IPS-18c (cell line): ENCODE data around the gene GSAP.

ENCODE experiments used
- H3K4me3 ChIP-seq: 2 replicates; pipeline ENCODE4 v1.7.0; 2013; ENCODE audit warnings: low read depth, mild to moderate bottlenecking, low read length, moderate library complexity; ENCODE audit not compliant: insufficient read depth
- H3K9me3 ChIP-seq: one replicate; pipeline ENCODE4 v1.6.1; 2013; ENCODE audit warnings: mild to moderate bottlenecking, low read length, moderate library complexity; ENCODE audit not compliant: control insufficient read depth, insufficient read depth

The GSAP gene

DNA sequence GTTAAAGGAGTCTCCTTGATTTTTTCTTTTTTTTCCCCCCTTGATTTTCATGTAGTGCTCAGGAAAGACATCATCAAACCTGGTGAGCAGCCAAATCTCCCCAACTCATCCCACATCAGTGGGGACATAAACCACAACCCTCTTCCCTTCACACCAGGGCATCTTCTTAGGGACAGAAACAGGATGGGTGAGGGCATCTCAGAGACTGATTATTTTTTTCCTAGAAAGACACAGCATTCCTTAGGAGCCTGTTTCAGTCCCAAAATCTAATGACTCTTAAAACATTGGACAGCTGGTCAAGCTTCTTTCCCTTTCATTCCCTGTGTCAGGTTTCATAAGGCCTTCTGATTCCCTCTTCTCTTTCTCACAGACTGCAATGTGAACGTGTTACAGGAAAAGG lies 31.5 kb upstream of the GSAP start:
- H3K9me3 ChIP-seq = no peaks in the 10 kb centered on the region

DNA sequence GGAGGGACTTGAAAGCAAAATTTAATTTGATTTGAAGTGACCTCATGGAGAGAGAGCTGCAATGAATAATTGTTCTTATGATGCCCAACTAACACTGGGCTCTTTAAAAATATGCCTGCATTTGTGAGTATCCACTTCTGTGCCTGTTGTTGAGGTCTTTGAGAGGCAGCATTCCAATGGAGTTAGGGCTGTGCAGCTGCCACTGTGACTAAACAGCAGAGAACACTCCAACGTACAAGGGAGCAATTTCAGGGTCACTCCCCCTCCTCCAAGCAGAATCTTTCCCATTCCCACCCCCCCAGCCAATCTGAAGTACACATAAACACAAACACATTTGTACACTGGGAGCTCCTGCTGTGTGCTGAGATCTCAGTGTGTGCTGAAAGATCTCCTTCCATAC lies 28.0 kb upstream of the GSAP start:
- Histone ChIP-seq H3K9me3 (no peaks in the 10 kb centered on the region), H3K4me3 (no peak overlapping the region)

More for the DNA sequence above, 31.5 kb upstream of the GSAP start:
- no peak overlapping the region for H3K4me3 ChIP-seq

DNA sequence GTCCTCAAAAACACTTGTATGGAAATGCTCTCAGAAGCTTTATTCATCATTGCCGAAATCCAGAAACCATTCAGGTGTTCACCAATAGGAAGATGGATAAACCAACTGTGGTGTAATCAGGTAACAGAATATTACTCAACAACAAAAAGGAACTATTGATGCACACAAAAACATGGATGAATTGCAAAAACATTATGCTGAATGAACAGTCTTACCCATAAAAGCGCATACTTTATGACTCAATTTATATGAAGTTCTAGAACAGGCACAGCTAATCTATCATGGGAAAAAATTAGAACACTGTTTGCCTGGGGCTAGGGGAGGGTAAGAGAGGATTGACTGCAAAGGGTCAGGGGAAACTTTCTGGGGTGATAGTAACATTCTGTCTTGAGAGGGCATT lies 26.9 kb upstream of the GSAP start:
- H3K4me3 ChIP-seq = no peak overlapping the region
- no peaks in the 10 kb centered on the region for H3K9me3 ChIP-seq

DNA sequence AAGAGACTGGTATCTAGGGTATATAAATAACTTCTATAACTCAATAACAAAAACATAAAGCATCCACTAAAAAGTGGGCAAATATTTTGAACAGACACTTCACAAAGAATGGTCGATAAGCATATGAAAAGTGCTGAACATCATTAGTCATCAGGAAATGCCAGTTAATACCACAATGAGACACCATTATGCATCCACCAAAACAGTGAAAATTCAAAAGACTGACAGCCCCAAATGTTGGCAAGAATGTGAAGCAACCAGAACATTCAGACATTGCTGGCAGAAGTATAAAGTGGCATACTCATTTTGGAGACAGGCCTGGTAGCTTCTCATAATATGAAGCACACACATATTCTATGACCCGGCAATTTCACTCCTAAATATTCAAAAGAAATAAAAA lies 26.5 kb upstream of the GSAP start:
- H3K4me3 ChIP-seq = no peak overlapping the region
- no peaks in the 10 kb centered on the region for H3K9me3 ChIP-seq

DNA sequence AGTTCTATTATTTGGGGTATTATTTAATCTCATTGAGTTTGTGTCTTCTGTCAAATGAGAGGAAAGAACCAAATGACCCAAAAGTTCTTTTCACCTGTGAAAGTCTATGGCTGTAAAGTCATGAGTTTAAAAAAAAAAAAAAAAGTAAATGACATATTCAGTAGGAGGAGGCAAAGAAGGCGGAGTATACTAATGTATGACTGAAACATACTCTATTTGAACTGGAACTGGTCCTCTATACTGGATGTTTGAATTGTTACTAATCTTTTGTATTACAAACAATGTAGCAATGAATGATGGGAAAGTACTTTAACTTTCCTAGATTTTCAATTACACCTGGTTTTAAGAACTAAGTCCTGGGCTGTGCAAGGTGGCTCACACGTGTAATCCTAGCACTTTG lies 24.9 kb upstream of the GSAP start:
- no peak overlapping the region for H3K4me3 ChIP-seq

DNA sequence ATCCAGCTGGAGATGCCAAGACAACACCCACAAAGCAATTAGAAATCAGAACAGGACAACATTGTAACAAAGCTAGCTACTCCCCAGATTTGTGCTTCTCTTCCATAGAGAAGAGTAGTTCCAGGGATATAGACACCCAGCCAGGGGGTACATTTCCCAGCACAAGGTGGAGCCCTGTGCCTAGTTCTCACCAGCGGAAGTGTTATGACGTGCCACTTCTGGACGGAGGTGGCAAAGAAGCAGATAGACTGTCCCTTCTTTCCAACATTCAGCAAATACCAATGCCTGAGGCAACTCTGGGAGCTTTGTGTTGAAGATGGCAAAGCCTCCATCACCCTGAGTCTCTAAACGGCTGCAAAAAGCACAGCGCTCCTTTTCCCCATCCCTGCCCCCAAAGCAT lies 23.4 kb upstream of the GSAP start:
- Histone ChIP-seq H3K9me3 (no peaks in the 10 kb centered on the region), H3K4me3 (no peak overlapping the region)

More for the DNA sequence above, 24.9 kb upstream of the GSAP start:
- H3K9me3 ChIP-seq = no peaks in the 10 kb centered on the region

DNA sequence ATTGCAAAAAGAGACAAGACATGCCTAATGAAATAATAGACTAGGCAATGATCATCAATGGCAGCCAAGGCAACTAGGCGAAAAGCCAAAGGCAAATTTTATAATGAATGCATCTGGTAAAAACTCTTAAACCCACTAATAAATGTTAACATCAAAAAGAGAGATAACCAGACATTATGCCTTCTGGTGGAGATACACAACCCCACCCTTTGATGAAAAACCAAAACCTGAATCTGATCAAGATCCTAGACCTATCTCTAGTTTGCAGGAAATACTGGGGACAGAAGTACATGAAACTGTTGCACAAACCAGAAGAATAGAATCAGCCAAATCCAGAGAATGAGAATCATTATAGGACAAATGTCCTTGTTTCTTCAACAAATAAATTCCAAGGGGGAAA lies 22.0 kb upstream of the GSAP start:
- Histone ChIP-seq H3K9me3 (no peaks in the 10 kb centered on the region), H3K4me3 (no peak overlapping the region)

DNA sequence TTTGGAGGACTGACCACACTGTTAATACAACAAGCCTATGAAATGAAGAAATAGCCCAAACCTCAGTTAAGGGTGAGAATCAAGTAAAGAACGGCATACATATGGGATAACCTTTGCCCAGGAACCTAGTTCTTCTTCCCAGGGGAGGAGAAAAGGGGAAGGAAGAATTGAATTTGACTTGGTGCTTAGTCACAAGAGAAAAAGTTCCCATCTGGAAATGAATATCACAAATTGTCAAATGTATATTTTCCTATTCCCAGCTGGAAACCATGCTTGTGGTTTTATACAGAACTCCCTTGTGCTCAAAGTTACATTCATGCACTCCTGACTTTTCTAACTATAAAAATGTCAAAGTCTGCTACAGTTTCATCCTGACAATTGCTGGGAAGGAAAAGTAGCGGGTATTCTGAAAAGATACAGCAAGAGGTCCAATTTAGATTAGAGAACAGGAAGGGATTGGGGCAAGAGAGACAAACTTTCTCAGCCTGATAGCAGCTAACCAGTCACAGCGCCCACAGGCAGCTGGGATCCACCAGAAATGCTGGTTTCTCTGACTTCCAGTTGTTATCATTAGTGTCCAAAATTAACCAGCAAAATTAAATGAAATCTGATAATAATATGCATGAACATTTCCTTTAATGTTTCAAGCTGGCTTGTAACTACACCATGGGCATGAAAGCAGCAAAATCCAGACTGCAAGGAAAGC lies 18.6 kb upstream of the GSAP start:
- H3K9me3 ChIP-seq = no peaks in the 10 kb centered on the region

DNA sequence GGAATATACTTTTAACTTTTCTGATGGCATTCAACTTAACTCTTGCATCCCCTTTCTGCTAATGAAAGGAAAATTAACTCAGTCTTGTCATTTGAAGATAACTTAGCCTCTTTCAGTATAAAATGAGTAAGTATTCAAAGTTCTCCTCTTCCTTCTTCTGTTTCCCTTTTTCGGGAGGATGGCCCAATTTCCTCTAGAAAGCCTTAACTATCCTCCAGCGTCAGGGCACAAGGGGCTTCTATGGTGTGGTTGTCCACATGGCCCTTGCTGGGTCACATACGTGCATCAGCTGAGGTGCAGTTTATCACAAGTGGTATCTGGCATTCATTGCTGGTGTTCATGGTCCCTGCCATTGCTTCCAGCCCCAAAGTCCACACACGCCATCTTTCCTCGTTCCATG lies 17.8 kb upstream of the GSAP start:
- H3K9me3 ChIP-seq = no peaks in the 10 kb centered on the region
- no peak overlapping the region for H3K4me3 ChIP-seq

More for the DNA sequence above, 18.6 kb upstream of the GSAP start:
- no peak overlapping the region for H3K4me3 ChIP-seq

DNA sequence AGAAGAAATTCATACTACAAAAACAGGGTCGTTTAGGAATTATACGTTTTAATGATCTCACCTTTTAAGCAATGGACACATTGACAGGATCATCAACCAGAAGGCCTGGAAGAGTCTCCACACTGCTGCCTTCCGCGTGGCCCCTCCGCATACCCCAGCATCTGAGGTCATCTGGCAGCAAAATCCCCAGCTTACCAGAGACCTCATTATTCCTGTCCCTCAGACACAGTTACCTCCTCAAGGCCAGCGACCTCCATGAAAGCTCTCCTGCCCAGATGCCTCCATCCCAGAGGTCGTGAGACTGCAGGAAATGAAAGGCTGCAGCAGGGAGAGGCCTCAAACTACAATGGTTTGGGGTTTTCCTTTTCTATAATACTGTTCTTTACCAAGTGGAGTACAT lies 14.8 kb upstream of the GSAP start:
- Histone ChIP-seq H3K9me3 (no peaks in the 10 kb centered on the region), H3K4me3 (no peak overlapping the region)

DNA sequence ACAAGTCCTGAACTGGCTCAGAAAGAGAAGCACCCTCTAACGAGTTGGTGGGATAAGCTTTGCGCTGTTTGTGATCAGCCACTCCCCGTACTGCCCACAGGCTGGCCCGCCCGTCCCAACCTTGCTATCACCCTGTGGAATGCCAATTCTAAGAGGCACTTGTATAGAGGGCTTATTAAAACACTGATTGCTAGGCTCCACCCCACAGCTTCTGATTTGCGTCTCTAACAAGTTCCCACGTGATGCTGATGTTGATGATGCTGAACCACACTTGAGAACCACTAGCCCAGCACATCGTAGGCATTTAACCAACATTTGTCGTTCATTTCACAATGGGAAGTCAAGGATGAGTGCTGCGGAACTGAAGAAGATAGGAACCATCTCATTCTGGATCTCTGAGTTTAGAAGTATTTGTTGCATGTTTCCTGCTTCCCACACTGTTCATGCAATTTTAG lies 12.7 kb upstream of the GSAP start:
- Histone ChIP-seq H3K4me3 (no peak overlapping the region), H3K9me3 (no peaks in the 10 kb centered on the region)

DNA sequence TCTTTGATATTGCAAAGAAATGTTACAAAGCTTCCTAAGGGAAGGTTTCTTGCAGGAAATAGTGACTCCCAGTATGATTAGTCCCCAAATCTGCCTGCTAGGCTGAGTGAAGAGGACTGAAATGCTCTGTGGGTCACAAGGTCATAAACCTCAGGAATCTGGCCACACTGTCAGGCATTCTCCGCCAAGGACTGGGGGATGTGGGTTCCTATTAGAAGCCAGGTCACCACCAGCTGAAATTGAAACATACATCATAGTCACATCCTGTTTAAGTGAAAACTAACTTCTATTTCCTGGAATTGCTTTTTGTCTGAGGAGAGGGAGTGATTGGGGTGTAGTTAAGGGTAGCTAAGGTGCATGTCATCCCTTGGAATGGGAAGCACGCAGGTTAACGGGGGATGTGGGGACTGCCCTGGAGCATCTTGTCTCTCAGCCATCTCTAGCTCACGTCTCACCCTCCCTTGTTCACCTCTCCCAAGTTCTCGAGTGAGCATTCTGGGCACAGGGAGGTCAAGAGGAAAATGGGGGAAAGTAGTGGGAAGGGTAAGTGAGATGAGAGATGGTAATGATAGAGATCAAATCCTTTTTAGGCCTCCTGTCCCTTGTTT lies 12.0 kb upstream of the GSAP start:
- no peak overlapping the region for H3K4me3 ChIP-seq
- no peaks in the 10 kb centered on the region for H3K9me3 ChIP-seq

DNA sequence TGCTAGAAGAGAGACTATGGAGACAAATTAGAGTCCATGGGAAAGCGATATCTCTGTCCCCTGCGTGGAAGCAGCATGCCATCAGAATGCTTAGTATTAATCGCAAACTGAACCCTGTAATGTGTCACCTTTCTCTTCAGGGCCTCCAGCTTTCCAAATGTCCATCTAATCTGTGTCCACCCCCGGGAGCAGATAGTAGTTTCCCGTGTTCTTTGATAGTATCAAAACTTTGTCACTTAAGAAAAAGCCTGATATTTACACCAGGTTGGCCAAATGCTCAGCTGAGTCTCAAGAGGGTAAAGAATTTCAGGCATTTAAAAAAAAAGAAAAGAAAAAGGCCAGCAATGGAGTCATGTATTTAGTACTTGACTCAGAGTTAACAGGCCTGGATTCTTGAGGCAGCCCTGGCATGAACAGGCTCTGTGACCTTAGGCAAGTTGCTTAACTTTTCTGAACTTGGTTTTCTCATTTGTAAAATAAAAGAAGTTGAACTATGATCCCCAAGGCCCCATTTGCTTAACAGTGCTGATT lies 10.4 kb upstream of the GSAP start:
- Histone ChIP-seq H3K9me3 (no peaks in the 10 kb centered on the region), H3K4me3 (no peak overlapping the region; the same call in 1 of the 2 replicates)

DNA sequence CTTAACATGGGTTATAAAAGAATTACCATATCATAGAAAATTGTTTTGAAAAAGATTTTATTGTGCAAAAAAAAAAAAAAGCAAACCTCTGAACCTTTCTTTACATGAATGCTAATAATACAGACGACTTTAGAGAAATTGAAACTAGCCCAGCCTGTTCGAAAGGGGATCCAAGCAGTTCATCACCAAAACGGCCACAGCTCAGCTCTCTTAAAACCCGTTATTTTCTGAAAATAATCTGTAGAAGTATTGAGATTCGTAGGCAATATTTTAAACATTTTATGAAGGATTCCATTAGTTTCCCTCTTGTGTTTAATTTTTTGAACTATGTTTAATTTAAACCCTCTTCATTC lies 9.9 kb upstream of the GSAP start:
- H3K4me3 ChIP-seq = no peak overlapping the region; the same call in 1 of the 2 replicates

DNA sequence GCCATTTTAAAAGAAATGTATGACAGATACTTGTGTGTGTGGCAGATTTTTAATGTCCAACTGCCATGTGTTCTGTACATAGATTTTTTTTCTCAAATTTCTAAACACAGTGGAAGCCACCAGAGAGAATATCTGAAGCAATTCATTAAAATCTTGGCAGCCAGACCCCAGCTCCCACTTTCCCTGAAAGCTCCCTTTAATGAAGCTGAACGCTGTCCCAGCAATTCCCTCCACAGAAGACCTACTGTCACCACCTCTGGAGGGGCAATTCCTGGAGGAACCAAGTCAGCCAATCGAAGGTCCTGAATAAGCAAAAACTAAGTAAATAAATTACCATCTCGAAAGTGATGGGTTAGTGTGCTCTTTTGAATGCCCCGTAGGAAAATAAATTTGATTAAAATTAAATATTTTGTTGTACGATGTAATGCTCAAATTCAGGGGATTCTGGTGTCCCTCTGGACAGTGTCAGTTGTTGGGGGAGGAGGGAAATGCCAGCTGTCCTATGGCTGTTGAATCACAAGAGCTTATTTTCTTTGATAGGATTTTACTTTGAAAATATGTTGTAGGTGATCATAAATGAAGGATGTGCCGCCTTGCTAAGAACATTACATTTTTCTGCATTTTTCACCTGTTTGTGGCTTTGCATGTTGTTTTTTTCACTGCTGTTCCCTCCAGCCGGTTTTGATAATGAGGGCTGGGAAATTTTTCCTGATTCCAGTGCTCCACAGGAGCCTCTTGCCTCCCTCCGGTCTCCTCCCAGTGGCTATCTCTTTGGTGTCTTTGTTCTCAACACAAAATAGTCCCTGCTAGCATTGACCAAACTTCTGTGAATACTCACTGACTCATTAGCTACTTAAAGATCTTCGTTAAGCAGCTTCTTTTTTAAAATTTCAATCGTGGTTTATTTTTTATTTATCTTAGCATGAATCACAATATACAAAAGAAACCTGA lies 9.2 kb upstream of the GSAP start:
- Histone ChIP-seq H3K9me3 (no peaks in the 10 kb centered on the region), H3K4me3 (0 out of 2 replicates have a peak overlapping the region, but pooled peaks have one; percentile 28)

More for the DNA sequence above, 9.9 kb upstream of the GSAP start:
- H3K9me3 ChIP-seq = no peaks in the 10 kb centered on the region

DNA sequence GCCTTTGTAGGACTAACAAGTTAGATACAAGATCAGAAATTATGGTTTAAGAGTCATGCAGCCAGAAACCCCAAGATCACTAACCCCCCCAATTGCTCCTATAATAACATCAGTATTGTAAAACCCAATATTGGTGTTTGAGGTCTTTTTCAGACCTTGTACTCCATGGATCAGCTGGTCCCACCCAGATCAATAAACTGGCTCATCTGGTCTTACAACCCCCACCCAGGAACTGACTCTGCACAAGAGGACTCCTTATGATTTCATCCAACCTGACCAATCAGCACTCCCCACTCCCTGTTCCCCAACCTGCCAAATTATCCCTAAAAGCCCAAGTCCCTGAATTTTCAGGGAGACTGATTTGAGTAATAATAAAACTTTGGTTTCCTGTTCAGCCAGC lies 6.4 kb upstream of the GSAP start:
- Histone ChIP-seq H3K4me3 (no peak overlapping the region), H3K9me3 (no peaks in the 10 kb centered on the region)

DNA sequence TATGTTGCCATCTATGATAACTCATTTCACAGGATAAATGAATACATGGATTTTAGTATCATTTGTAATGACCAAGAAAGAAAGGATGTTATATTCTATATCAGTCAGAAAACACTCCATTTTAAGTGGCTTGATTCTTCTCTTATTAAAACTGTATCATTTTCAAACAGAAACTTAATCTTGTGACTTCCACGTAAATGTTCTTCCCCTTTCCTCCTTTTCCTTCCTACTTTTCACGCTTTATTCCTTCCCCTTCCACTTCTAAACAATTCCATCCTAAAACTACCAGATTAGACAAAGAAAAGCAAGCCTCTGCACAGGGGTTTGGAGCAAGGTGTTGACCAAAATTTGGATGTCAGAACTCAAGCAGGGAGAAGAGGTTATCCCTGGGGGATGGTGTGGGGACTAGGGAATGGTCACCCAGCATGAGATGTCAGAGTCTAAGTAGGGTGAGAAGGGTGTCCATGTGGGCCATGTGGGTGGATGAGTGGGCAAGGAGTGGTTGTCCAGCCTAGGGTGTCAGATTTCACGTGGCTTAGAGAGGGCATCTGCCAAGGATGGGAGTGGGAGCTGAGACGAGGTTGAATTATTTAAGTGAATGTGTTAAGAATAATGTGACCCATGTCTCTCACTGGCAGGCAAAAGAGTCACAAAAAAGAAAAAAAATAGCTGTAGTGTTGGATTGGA lies 5.0 kb upstream of the GSAP start:
- Histone ChIP-seq H3K9me3 (no peaks in the 10 kb centered on the region), H3K4me3 (no peak overlapping the region)
